Upper lobe of left lung (tissue), 6 donors: ENCODE results near the gene JAKMIP2. TPM values are rescaled to one million over a fixed set of nuclear protein-coding genes. Genes with fewer than 3 reads are reported as not detected.

Experiments
- ATAC-seq, 2 donors: fragments of 200-7000 bp; cut with Tn5 transposase; one replicate each; pipeline ENCODE4 v1.9.1; 2022; ENCODE audit warnings: mild to moderate bottlenecking in 2 of 2, moderate library complexity in 2 of 2; ENCODE audit not compliant: low FRiP score in 2 of 2
- DNase-seq, 2 donors: peaks; one replicate each; pipeline ENCODE4 v3.0.0-alpha.2; 2019 to 2020
- H3K27ac ChIP-seq, 4 donors: fragments of 200-600 bp; sonication (generic); one replicate each; pipeline ENCODE4 v1.5.1; 2016 to 2019
- H3K27me3 ChIP-seq, 4 donors: fragments of 200-600 bp; sonication (generic); one replicate each; pipeline ENCODE4 v1.5.1; 2017 to 2019
- H3K36me3 ChIP-seq, 4 donors: fragments of 200-600 bp; sonication (generic); one replicate each; pipeline ENCODE4 v1.5.1; 2016 to 2019
- H3K4me1 ChIP-seq, 4 donors: fragments of 200-600 bp; sonication (generic); one replicate each; pipeline ENCODE4 v1.5.1; 2018 to 2019
- H3K4me3 ChIP-seq, 4 donors: fragments of 200-600 bp; sonication (generic); one replicate each; pipeline ENCODE4 v1.5.1; 2017 to 2019; ENCODE audit warnings: mild to moderate bottlenecking in 2 of 4, moderate library complexity in 1 of 4
- H3K9me3 ChIP-seq, 4 donors: fragments of 200-600 bp; sonication (generic); one replicate each; pipeline ENCODE4 v1.5.1; 2018 to 2019
- EP300 ChIP-seq, 4 donors: sonication (generic); formaldehyde crosslinking; IDR thresholded peaks; one replicate each; pipeline ENCODE4 v1.5.1; 2017; ENCODE audit warnings: antibody characterized with exemption in 4 of 4, control low read depth in 2 of 4
- POLR2A ChIP-seq, 4 donors: fragments of 450-650 bp; IDR thresholded peaks; one replicate each; pipeline ENCODE4 v1.5.1; 2016 to 2017; ENCODE audit warnings: antibody characterized with exemption in 4 of 4, mild to moderate bottlenecking in 2 of 4
- POLR2AphosphoS5 ChIP-seq, 2 donors: sonication (generic); formaldehyde crosslinking; IDR thresholded peaks; one replicate each; pipeline ENCODE4 v1.5.1; 2017; ENCODE audit warnings: antibody characterized with exemption in 2 of 2
- WGBS, 2 donors: methylation state at CpG; one replicate each; pipeline ENCODE4 v1.1.5; 2017 to 2018; 5-methylcytosine and 5-hydroxymethylcytosine counted together
- total RNA-seq, 6 donors: library from RNA; depleted of rRNA in 4 of 6; stranded (reverse); fragments of >200 nt in 4 of 6; gene quantifications; one replicate each; pipeline versions ENCODE4 v1.1.0 to v1.2.1, GENCODE V29; 2016 to 2021
- TF ChIP-seq, protein P1 (sequence below), 6 experiments: fragments of 450-650 bp in 4 of 6; fragments of 200-600 bp in 2 of 6; sonication (generic) in 2 of 6; IDR thresholded peaks; one replicate each; pipeline ENCODE4 v1.5.1; 2016 to 2019; ENCODE audit warnings: antibody characterized with exemption in 6 of 6
- donor health status: DM: no; HTN: no; CAD: no; lungs with moderate emphysema.
- donor health status: DM: no; HTN: yes; CAD: no; lungs with severe emphysema.

Gene JAKMIP2
- total RNA-seq, 6 donors from 2014 or later, result 0.91 to 8.4 (median 6.0) TPM

DNA sequence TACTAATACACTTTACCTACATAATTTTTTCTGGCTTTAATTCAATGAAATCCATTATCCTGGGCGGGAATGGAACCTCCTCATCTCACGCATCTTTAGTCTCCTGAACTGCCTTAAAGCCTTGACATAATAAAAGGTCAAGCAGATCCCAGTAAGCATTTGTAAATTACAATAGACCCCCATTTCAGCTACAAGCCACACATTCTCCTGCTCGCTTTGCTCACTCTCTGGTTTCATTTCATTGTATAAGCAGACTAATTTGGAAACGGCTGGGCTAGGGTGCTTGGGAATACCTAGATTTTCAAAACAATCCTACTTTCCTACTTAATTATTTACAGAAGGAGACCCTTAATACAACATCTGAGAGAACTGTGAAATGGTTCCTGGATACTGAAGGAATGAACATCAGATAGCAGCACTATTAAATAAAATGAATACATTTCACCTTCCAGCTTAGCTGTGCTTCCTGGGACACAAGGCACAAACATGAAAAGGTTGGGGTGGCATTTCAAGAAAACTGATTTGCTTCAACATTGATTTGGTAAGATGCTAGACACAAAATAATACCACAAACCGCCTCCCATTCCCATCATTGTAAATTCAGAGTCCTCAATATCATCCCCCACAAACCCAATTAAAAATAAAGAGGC lies 1.5 kb downstream of the JAKMIP2 start:
- ATAC-seq, result no peak
- TF ChIP-seq POLR2AphosphoS5 (IDR thresholded peaks at IDR 0.05), result no peak
- TF ChIP-seq EP300 (IDR thresholded peaks at IDR 0.05), result no peak
- DNase-seq, result no peak
- Histone ChIP-seq H3K4me3 (no peak overlapping the region), H3K4me1 (no peaks in the 10 kb centered on the region), H3K27me3 (no peaks in the 10 kb centered on the region), H3K27ac (no peak overlapping the region), H3K36me3 (no peaks in the 10 kb centered on the region), H3K9me3 (no peaks in the 10 kb centered on the region)
- WGBS, 2 donors, result 77 to 87% methylated on average over 5 of the region's 5 CpGs

DNA sequence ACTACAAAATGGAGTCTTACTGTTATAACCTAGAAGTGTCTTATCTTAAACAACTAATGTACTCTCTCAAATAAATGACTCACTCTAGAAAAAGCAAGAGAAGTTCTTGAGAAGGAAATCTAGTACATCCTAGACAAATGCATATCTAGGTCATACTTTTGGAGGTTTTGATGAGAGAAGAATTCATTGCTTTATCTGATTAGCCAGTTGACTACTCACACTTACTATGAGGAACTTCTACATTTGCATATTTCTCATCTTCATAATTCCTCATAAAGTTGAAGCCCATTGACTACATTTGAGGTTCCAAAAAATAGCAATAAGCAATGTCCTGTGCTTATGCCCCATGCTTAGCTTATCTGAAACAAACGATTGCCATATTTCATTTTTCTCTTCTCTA lies 2.8 kb downstream of the JAKMIP2 start:
- TF ChIP-seq, protein P1, sequence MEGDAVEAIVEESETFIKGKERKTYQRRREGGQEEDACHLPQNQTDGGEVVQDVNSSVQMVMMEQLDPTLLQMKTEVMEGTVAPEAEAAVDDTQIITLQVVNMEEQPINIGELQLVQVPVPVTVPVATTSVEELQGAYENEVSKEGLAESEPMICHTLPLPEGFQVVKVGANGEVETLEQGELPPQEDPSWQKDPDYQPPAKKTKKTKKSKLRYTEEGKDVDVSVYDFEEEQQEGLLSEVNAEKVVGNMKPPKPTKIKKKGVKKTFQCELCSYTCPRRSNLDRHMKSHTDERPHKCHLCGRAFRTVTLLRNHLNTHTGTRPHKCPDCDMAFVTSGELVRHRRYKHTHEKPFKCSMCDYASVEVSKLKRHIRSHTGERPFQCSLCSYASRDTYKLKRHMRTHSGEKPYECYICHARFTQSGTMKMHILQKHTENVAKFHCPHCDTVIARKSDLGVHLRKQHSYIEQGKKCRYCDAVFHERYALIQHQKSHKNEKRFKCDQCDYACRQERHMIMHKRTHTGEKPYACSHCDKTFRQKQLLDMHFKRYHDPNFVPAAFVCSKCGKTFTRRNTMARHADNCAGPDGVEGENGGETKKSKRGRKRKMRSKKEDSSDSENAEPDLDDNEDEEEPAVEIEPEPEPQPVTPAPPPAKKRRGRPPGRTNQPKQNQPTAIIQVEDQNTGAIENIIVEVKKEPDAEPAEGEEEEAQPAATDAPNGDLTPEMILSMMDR (IDR thresholded peaks at IDR 0.05), result no peak
- no peak for TF ChIP-seq POLR2A (IDR thresholded peaks at IDR 0.05)
- no peak for TF ChIP-seq POLR2AphosphoS5 (IDR thresholded peaks at IDR 0.05)
- TF ChIP-seq EP300 (IDR thresholded peaks at IDR 0.05), result no peak
- no peak overlapping the region for H3K4me3 ChIP-seq
- no peaks in the 10 kb centered on the region for H3K9me3 ChIP-seq
- ATAC-seq (no peak), DNase-seq (no peak)
- H3K36me3 ChIP-seq, result no peaks in the 10 kb centered on the region
- WGBS, 2 donors, result 75 to 77% methylated on average over 1 of the region's 1 CpG
- no peaks in the 10 kb centered on the region for H3K4me1 ChIP-seq
- H3K27me3 ChIP-seq, result no peaks in the 10 kb centered on the region
- H3K27ac ChIP-seq, result no peak overlapping the region

DNA sequence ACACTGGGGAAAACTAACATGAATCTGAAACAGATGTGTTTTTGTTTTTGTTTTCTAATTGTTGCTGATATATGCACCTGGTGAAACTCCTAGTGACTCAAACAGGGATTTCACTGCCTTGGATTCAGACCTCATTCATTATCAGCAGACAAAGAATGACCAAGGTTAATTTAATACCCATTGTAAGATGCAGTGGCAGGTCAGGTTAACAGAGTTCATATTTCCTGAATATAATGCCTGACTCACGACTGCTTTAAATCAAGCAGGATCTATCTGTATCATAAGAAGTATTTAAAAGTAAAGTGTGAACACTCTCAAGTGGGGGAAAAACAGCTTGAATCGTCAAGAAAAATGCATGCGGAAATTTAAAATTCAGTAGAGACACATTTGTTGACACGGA lies 5.5 kb downstream of the JAKMIP2 start:
- WGBS, 2 donors, result 80 to 85% methylated on average over 4 of the region's 4 CpGs
- no peaks in the 10 kb centered on the region for H3K4me1 ChIP-seq
- no peak for DNase-seq

DNA sequence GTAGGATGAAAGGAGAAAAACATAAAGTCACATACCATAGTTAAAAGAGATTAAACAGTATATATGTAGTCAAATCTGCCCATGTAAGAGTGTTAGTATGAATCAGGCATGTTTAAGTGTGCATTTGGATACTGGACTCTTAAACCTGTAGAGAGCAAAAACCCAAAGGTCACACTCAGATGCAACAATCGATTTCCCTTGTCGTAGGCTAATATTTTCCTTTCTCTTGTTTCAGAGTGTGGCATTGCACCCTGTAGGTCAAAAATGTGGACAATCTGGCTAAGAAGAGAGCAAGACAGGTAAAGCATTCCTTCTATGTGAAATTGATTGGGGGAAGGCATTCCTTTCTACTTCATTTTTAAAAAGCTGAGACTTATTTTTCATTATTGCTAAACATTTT lies 8.9 kb downstream of the JAKMIP2 start:
- DNase-seq, result no peak
- WGBS, 2 donors, result 84 to 86% methylated on average over 2 of the region's 2 CpGs
- TF ChIP-seq POLR2AphosphoS5 (IDR thresholded peaks at IDR 0.05), result no peak
- TF ChIP-seq POLR2A (IDR thresholded peaks at IDR 0.05), result no peak
- TF ChIP-seq EP300 (IDR thresholded peaks at IDR 0.05), result no peak
- TF ChIP-seq, protein P1 (IDR thresholded peaks at IDR 0.05), result no peak
- no peak for ATAC-seq
- H3K36me3 ChIP-seq, result no peaks in the 10 kb centered on the region
- no peak overlapping the region for H3K4me3 ChIP-seq
- no peaks in the 10 kb centered on the region for H3K27me3 ChIP-seq
- no peaks in the 10 kb centered on the region for H3K4me1 ChIP-seq
- H3K27ac ChIP-seq, result no peak overlapping the region
- H3K9me3 ChIP-seq, result no peaks in the 10 kb centered on the region

More for the DNA sequence above, 5.5 kb downstream of the JAKMIP2 start:
- Histone ChIP-seq H3K4me3 (no peak overlapping the region), H3K27me3 (no peaks in the 10 kb centered on the region), H3K36me3 (no peaks in the 10 kb centered on the region), H3K9me3 (no peaks in the 10 kb centered on the region), H3K27ac (no peak overlapping the region)
- TF ChIP-seq, protein P1 (IDR thresholded peaks at IDR 0.05), result no peak
- no peak for TF ChIP-seq POLR2A (IDR thresholded peaks at IDR 0.05)
- TF ChIP-seq POLR2AphosphoS5 (IDR thresholded peaks at IDR 0.05), result no peak
- no peak for TF ChIP-seq EP300 (IDR thresholded peaks at IDR 0.05)
- no peak for ATAC-seq

DNA sequence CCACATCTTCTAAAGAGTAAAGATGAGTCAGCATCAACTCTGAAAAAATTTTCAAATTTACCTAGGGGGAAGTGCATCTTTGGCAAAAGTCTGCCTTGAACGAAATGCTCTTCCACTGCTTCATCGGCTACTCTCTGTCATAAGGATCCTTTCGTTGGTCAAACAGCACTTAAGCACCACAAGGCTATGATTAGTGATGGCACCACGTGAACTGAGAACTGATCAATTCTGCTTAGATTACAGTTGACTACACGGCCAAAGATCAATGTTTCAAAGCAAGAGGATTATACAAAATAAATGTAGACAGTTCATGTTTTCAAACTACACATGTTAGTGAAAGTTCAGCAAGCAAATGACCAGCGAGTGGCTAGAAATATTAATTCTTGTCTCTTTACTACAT lies 9.4 kb downstream of the JAKMIP2 start:
- no peaks in the 10 kb centered on the region for H3K9me3 ChIP-seq
- H3K36me3 ChIP-seq, result no peaks in the 10 kb centered on the region
- DNase-seq, result no peak
- no peak overlapping the region for H3K4me3 ChIP-seq
- 90 to 94% methylated on average over 6 of the region's 6 CpGs for WGBS, 2 donors
- no peaks in the 10 kb centered on the region for H3K4me1 ChIP-seq
- no peak for ATAC-seq
- H3K27ac ChIP-seq, result no peak overlapping the region
- TF ChIP-seq POLR2A (IDR thresholded peaks at IDR 0.05) (no peak), POLR2AphosphoS5 (IDR thresholded peaks at IDR 0.05) (no peak), EP300 (IDR thresholded peaks at IDR 0.05) (no peak)
- TF ChIP-seq, protein P1 (IDR thresholded peaks at IDR 0.05), result no peak
- no peaks in the 10 kb centered on the region for H3K27me3 ChIP-seq
